Endothelial cell of umbilical vein (primary cell): Measurements from ENCODE around the gene AATF. TPM values are rescaled to one million over a fixed set of nuclear protein-coding genes. Genes with fewer than 3 reads are reported as not detected.

ENCODE experiments used
- BruUV-seq: library from RNA; stranded (reverse); fragments of 400-500 nt; replicated peaks from 2 replicates; lab custom pipeline; 2021; lab: Mats Ljungman, UMichigan
- CTCF ChIA-PET: fragments of 300-600, 350-600 bp; sonication (Branson Sonifier 250); formaldehyde crosslinking; loops from one replicate; lab custom pipeline; 2021; ENCODE audit warnings: antibody characterized with exemption, inconsistent platforms; lab: Charles Lee
- POLR2A ChIA-PET: fragments of 300-600, 350-600 bp; sonication (Branson Sonifier 250); formaldehyde crosslinking; loops from one replicate; lab custom pipeline; 2021; ENCODE audit warnings: antibody characterized with exemption, inconsistent platforms; lab: Charles Lee
- DNase-seq: peaks from one replicate; pipeline ENCODE4 v3.0.0-alpha.2; 2011; ENCODE audit warnings: low read depth, low spot score
- FAIRE-seq: peaks from 2 replicates; lab custom pipeline; 2011; peaks lifted over from hg19 to GRCh38; lab: Jason Lieb, UNC
- H2AFZ ChIP-seq: 2 replicates; pipeline ENCODE4 v1.6.0; 2012; ENCODE audit warnings: low read depth, low read length, control low read depth, inconsistent platforms
- H3K27ac ChIP-seq: 2 replicates; pipeline ENCODE4 v1.5.1; 2011; ENCODE audit warnings: low read depth, mild to moderate bottlenecking, control low read depth, low read length, moderate library complexity; ENCODE audit not compliant: insufficient read depth
- H3K27me3 ChIP-seq, 2 experiments: 2 replicates each; pipeline versions ENCODE4 v1.6.0 to v1.6.1; 2011; ENCODE audit warnings: low read length in 2 of 2, mixed read lengths in 1 of 2; ENCODE audit not compliant: control insufficient read depth in 2 of 2, insufficient read depth in 2 of 2
- H3K36me3 ChIP-seq, 2 experiments: 2 replicates in 1 of 2; 3 replicates in 1 of 2; pipeline ENCODE4 v1.5.1; 2011; ENCODE audit warnings: low read length in 2 of 2, mild to moderate bottlenecking in 1 of 2, moderate library complexity in 1 of 2; ENCODE audit not compliant: control insufficient read depth in 2 of 2, insufficient read depth in 2 of 2; ENCODE audit errors: extremely low read depth in 1 of 2
- H3K4me1 ChIP-seq: 3 replicates; pipeline ENCODE4 v1.5.1; 2011; ENCODE audit warnings: mild to moderate bottlenecking, low read length; ENCODE audit not compliant: control insufficient read depth, insufficient read depth; ENCODE audit errors: extremely low read depth
- H3K4me2 ChIP-seq: 2 replicates; pipeline ENCODE4 v1.6.1; 2011; ENCODE audit warnings: low read length, control low read depth, mixed read lengths; ENCODE audit not compliant: insufficient read depth
- H3K4me3 ChIP-seq, 3 experiments: fragments of 200-600 bp in 1 of 3; sonication (generic), shearing (Covaris generic) in 1 of 3; replicated peaks in 1 of 3; 2 replicates each; pipeline ENCODE4 v1.5.1; 2011 to 2016; ENCODE audit warnings: control low read depth in 3 of 3, low read length in 3 of 3, mild to moderate bottlenecking in 2 of 3, inconsistent platforms in 1 of 3, low read depth in 1 of 3, moderate library complexity in 1 of 3; ENCODE audit not compliant: insufficient read depth in 1 of 3
- H3K79me2 ChIP-seq: 2 replicates; pipeline ENCODE4 v1.6.0; 2012; ENCODE audit warnings: low read length, inconsistent platforms; ENCODE audit not compliant: control insufficient read depth, insufficient read depth
- H3K9ac ChIP-seq: replicated peaks from 2 replicates; pipeline ENCODE3; 2011; ENCODE audit warnings: low read length, control low read depth; ENCODE audit not compliant: insufficient read depth; ENCODE audit errors: extremely low read depth
- H3K9me1 ChIP-seq: replicated peaks from 3 replicates; pipeline ENCODE4 v1.6.0; 2011; ENCODE audit warnings: mild to moderate bottlenecking, low read length; ENCODE audit not compliant: control insufficient read depth, insufficient read depth; ENCODE audit errors: extremely low read depth
- H3K9me3 ChIP-seq: replicated peaks from 2 replicates; pipeline ENCODE4 v1.5.1; 2012; ENCODE audit warnings: low read length, inconsistent platforms; ENCODE audit not compliant: control insufficient read depth, insufficient read depth
- H4K20me1 ChIP-seq: replicated peaks from 2 replicates; pipeline ENCODE3; 2011; ENCODE audit warnings: mild to moderate bottlenecking, low read length; ENCODE audit not compliant: control insufficient read depth, insufficient read depth; ENCODE audit errors: extremely low read depth
- EZH2 ChIP-seq: IDR thresholded peaks from 2 replicates; pipeline ENCODE4 v1.6.1; 2012; ENCODE audit warnings: borderline replicate concordance, low read depth, mild to moderate bottlenecking, moderate library complexity, low read length, inconsistent platforms; ENCODE audit not compliant: severe bottlenecking
- FOS ChIP-seq: IDR thresholded peaks from 2 replicates; pipeline ENCODE4 v1.6.1; 2011; ENCODE audit warnings: mild to moderate bottlenecking, low read length, moderate library complexity, borderline replicate concordance; ENCODE audit not compliant: insufficient read depth
- GATA2 ChIP-seq: IDR thresholded peaks from 2 replicates; pipeline ENCODE4 v1.7.0; 2011; ENCODE audit warnings: low read depth, mild to moderate bottlenecking, moderate library complexity, mixed read lengths, low read length; ENCODE audit not compliant: insufficient read length, insufficient read depth
- JUN ChIP-seq: IDR thresholded peaks from 2 replicates; pipeline ENCODE4 v1.6.1; 2011; ENCODE audit warnings: borderline replicate concordance, low read depth; ENCODE audit not compliant: insufficient read length, insufficient read depth
- MYC ChIP-seq: IDR thresholded peaks from one replicate; pipeline ENCODE4 v1.6.1; 2011; ENCODE audit warnings: mild to moderate bottlenecking, low read depth, low read length
- POLR2A ChIP-seq: IDR thresholded peaks from 2 replicates; pipeline ENCODE4 v1.6.1; 2012; ENCODE audit warnings: low read depth, mild to moderate bottlenecking, control low read depth, low read length
- POLR2AphosphoS5 ChIP-seq: IDR thresholded peaks from 2 replicates; pipeline ENCODE4 v1.6.1; 2012; ENCODE audit warnings: low read depth, mild to moderate bottlenecking, control low read depth, low read length, moderate library complexity; ENCODE audit not compliant: insufficient read depth
- dilution Hi-C: fragments of 300-500 bp; cut with MboI; formaldehyde crosslinking; loops from one replicate; pipeline ENCODE4 v1.15.0; 2019; ENCODE audit warnings: low sequenced_read_pairs; ENCODE audit not compliant: extremely low pct_ligation_motif_present
- intact Hi-C: fragments of 100-400 bp; cut with micrococcal nuclease; formaldehyde crosslinking; loops from one replicate; pipeline ENCODE4 v1.10.0; 2022
- polyA plus RNA-seq, 4 experiments: library from polyadenylated mRNA; depleted of rRNA in 3 of 4; stranded (reverse) in 3 of 4; unstranded in 1 of 4; fragments of >200 nt; gene quantifications; 2 replicates each; pipeline versions ENCODE4 v1.2.1 to v1.2.3, GENCODE V29; 2011 to 2012; ENCODE audit warnings: missing spikeins in 1 of 4
- total RNA-seq: library from RNA; stranded (reverse); gene quantifications from 2 replicates; pipeline ENCODE4 v1.2.3, GENCODE V29; 2021
- TF ChIP-seq, protein P1 (sequence below): IDR thresholded peaks from 2 replicates; pipeline ENCODE4 v1.6.1; 2011; ENCODE audit not compliant: insufficient read depth, insufficient read length
- TF ChIP-seq, protein P2 (sequence below), 2 donors: IDR thresholded peaks; 1 replicate in 1 of 2; 2 replicates in 1 of 2; pipeline ENCODE4 v1.5.1; 2011; ENCODE audit warnings: low read length in 2 of 2, mild to moderate bottlenecking in 2 of 2, moderate library complexity in 2 of 2, control low read depth in 1 of 2, inconsistent platforms in 1 of 2, low read depth in 1 of 2; ENCODE audit not compliant: insufficient read depth in 1 of 2; ENCODE audit errors: extremely low read depth in 1 of 2

Gene AATF
- total and polyA plus RNA-seq, 2 donors (not counting 3 experiments of a cell fraction or from before 2014, with no cell fraction given): 15.7 to 47.2 TPM

DNA sequence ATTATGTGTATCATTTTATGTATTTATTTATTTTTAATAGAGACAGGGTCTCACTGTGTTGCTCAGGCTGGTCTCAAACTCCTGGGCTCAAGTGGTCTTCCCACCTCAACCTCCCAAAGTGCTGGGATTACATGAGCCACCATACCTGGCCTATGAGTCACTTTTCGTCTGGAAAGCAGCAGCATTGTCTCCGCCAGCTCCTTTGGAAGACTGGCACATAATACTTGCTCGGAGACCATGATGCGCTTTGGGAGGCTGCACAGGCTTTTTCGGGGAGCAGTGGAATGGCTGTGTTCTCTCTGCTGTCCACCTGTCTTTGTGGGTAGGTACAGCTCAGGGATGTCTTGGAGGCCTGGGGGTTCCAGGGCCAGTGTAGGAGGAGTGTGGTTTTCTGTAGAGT, 102.2 kb downstream of the AATF start:
- CTCF ChIA-PET: no interaction called here
- intact Hi-C loops: no loop called here
- no peak for DNase-seq

DNA sequence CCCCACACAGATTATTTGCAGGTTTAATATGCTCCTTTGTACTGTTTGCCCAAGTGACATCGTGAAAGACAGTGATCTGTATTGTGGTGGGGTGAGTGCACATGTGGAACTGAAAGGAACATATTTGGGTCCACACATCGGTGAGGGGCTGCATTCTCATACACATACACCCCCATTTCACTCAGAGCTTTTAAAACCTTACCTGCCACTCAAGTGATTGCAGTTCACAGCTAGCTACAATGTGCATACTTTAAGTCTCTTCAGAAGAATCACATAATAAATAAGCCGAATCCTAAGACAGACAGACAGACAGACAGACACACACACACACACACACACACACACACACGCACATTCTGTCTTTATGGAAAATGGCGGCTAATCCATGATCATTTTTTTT, 102.6 kb downstream of the AATF start:
- no peak for FAIRE-seq
- CTCF ChIA-PET: no interaction called here

More for the DNA sequence above, 102.2 kb downstream of the AATF start:
- no peaks in the 10 kb centered on the region for H4K20me1 ChIP-seq
- H3K9ac ChIP-seq: no peak overlapping the region
- H3K27me3 ChIP-seq: no peaks in the 10 kb centered on the region
- dilution Hi-C loops: loop anchor here (25.0 kb wide), 1 partner anchor 389 kb away; no protein-coding TSS in a partner anchor
- H3K9me1 ChIP-seq: no peaks in the 10 kb centered on the region
- no peak overlapping the region for H2AFZ ChIP-seq
- TF ChIP-seq MYC: no peak
- TF ChIP-seq EZH2: no peak
- TF ChIP-seq POLR2AphosphoS5: no peak
- no peak for TF ChIP-seq POLR2A
- no peak for TF ChIP-seq FOS
- TF ChIP-seq, protein P1, sequence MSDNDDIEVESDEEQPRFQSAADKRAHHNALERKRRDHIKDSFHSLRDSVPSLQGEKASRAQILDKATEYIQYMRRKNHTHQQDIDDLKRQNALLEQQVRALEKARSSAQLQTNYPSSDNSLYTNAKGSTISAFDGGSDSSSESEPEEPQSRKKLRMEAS: no peak
- H3K4me3 ChIP-seq: no peak overlapping the region
- BruUV-seq: no TSS peak
- H3K79me2 ChIP-seq: no peaks in the 10 kb centered on the region
- no peak overlapping the region for H3K27ac ChIP-seq
- peaks cover 3% of the 10 kb centered on the region for H3K4me1 ChIP-seq
- POLR2A ChIA-PET: no interaction called here
- no peak for FAIRE-seq
- peaks cover 0 to 4% of the 10 kb centered on the region in 2 experiments for H3K36me3 ChIP-seq
- no peaks in the 10 kb centered on the region for H3K9me3 ChIP-seq
- no peak overlapping the region for H3K4me2 ChIP-seq

More for the DNA sequence above, 102.6 kb downstream of the AATF start:
- no peak overlapping the region for H2AFZ ChIP-seq
- no peak overlapping the region for H3K4me2 ChIP-seq
- no peak overlapping the region for H3K9ac ChIP-seq
- no peaks in the 10 kb centered on the region for H3K79me2 ChIP-seq
- no peaks in the 10 kb centered on the region for H4K20me1 ChIP-seq
- TF ChIP-seq MYC (no peak), FOS (no peak), POLR2AphosphoS5 (no peak), POLR2A (no peak), JUN (no peak), GATA2 (no peak), EZH2 (no peak)
- TF ChIP-seq, protein P1: no peak
- TF ChIP-seq, protein P2, sequence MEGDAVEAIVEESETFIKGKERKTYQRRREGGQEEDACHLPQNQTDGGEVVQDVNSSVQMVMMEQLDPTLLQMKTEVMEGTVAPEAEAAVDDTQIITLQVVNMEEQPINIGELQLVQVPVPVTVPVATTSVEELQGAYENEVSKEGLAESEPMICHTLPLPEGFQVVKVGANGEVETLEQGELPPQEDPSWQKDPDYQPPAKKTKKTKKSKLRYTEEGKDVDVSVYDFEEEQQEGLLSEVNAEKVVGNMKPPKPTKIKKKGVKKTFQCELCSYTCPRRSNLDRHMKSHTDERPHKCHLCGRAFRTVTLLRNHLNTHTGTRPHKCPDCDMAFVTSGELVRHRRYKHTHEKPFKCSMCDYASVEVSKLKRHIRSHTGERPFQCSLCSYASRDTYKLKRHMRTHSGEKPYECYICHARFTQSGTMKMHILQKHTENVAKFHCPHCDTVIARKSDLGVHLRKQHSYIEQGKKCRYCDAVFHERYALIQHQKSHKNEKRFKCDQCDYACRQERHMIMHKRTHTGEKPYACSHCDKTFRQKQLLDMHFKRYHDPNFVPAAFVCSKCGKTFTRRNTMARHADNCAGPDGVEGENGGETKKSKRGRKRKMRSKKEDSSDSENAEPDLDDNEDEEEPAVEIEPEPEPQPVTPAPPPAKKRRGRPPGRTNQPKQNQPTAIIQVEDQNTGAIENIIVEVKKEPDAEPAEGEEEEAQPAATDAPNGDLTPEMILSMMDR (IDR thresholded peaks at IDR 0.05; ENCODE audit: extremely low read depth in 1 of 2, insufficient read depth in 1 of 2, low read depth in 1 of 2, low read length in 2 of 2): no peak
- POLR2A ChIA-PET: no interaction called here
- intact Hi-C loops (no loop called here), dilution Hi-C loops (loop anchor here (25.0 kb wide), 1 partner anchor 389 kb away; no protein-coding TSS in a partner anchor)
- no peak overlapping the region for H3K27ac ChIP-seq
- H3K9me3 ChIP-seq: no peaks in the 10 kb centered on the region
- no peaks in the 10 kb centered on the region for H3K9me1 ChIP-seq
- H3K4me1 ChIP-seq: peaks cover under 1% of the 10 kb centered on the region
- BruUV-seq: no TSS peak
- peaks cover 0 to 4% of the 10 kb centered on the region in 2 experiments for H3K36me3 ChIP-seq
- H3K4me3 ChIP-seq: no peak overlapping the region
- no peaks in the 10 kb centered on the region for H3K27me3 ChIP-seq
- no peak for DNase-seq
